GM08714 (cell line): ENCODE results near the gene LENG9.

Experiments used
- H3K4me3 ChIP-seq: fragments of 200-500 bp; sonication (Bioruptor generic); 2 replicates; pipeline ENCODE4 v1.5.1; 2014; ENCODE audit warnings: mild to moderate bottlenecking, low read length, inconsistent platforms
- ZNF274 ChIP-seq: IDR thresholded peaks from 2 replicates; pipeline ENCODE4 v1.6.1; 2012; ENCODE audit warnings: mild to moderate bottlenecking, low read depth, low read length

Gene LENG9

DNA sequence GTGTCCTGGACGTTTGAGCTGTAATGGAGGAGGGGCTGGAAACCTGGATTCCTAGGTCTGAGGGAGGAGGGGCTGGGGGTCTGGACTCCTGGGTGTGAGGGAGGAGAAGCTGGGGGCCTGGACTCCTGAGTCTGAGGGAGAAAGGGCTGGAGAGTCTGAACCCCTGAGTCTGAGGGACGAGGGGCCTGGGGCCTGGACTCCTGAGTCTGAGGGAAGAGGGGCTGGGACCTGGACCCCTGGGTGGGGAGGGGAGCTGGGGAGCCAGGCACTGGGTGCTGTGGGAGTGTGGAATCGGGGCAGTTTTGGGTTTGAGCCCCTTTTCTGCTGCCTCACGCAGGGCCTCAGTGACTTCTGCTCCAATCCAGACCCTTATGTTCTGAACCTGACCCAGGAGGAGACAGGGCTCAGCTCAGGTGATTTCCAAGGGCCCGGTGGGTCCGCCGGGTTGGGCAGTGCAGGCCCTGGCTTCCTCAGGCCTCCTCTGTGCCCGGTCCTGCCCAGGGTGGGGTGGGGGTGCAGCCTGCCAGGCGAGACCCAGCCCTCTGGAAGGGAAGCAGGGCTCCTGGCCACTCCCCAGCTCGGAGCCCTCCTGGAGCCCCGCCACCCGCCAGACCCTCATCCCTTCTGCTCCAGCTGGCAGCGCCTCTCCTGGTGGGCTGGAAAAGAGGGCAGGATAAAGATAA is 33.9 kb downstream of the LENG9 start:
- no peak for TF ChIP-seq ZNF274
- H3K4me3 ChIP-seq, result no peak overlapping the region

DNA sequence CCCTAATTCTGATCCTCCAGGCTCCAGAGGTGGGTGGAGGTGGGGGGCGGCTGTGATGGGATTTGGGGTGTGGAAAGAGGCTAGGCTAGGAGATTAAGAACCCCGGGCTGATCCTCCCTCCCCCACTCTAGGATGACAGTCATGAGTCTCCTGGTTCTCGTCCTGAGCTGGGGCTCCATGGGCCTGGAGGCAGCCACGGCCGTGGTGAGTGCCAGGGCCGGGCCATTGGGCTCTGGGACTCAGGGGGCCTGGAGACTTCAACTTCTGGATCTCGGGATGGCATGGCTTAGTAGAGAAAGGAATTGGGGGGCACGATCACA is 34.4 kb downstream of the LENG9 start:
- no peak overlapping the region for H3K4me3 ChIP-seq
- TF ChIP-seq ZNF274, result no peak

DNA sequence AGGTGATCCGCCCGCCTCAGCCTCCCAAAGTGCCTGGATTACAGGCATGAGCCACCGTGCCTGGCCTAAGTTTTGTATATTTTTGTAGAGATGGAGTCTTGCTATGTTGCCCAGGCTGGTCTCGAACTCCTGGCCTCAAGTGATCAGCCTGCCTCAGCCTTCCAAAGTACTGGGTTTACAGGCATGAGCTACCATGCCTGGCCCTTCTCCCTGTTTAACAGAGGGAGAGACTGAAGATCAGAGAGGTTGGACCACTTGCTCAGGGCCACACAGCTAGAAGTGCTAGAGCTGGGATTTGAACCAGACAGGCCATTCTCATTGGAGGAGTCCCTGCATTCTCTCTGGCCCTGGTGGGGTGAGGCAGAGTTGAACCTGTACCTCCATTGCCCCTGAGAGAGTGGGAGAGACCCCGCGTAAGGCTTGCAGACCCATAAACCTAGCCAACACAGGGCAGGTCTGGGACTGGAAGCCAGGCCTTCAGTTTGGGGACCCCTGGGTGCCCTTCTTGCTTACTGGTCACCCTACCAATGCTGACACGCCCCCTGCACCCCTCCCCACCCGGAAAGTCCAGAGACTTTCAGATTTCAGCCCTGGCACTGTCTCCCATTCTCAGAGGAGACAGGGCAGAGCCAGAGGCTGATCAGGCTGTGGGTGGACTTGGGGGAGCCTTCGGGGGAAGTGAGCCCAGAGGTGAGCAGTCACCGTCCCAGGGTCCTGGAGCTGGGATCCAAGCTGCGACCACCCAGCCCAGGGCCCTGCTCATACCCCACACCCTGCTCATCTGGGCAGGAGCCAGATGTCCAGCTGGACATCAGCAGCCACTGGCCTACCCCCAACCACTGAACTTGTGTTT is 35.0 kb downstream of the LENG9 start:
- TF ChIP-seq ZNF274, result no peak
- H3K4me3 ChIP-seq, result no peak overlapping the region

DNA sequence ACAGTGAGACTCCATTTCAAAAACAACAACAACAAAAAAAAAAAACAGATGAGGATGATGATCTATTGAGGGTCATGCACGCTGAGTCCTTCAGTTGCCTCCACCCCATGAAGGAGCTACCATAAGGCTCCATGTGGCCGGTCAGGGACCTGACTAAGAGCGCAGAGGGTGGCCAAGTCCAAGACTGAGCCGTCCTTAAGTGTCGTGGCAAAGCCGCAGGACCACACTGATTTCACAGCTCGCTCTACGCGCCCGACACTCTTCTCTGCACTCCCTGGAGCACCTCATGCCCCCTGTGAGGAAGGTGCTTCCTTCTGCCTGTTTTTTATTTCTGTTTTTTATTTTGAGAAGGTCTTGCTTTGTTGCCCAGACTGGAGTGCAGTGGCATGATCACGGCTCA is 36.0 kb downstream of the LENG9 start:
- H3K4me3 ChIP-seq, result no peak overlapping the region

DNA sequence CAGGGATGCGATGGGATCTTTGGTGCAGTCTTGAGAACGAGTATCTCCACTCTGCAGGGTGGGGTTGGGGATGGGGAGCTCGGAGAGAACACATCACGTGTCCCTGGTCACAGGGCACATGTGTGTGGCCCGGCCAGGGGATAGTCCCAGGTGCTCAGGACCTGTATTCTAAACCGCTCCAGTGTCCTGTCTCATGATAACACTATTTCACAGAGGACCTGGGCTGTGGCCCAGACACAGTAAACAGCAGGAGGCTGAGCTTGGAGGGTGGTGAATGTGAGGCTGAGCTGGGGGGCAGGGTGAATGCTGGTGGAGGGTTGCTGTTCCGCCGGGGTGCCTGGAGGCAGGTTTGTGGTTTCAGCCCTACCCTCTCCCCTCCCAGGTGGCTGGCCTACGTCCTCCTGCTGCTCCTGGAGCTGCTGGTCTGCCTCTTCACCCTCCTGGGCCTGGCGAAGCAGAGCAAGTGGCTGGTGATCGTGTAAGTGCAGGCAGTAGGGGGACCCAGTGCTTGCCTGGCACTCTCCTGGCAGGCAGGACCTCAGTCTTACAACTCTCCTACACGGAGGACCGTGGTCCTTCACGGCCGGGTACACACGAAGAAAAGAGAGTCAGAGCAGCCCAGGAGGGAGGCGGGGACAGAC is 37.2 kb downstream of the LENG9 start:
- H3K4me3 ChIP-seq, result no peak overlapping the region
- TF ChIP-seq ZNF274, result no peak

More for the DNA sequence above, 36.0 kb downstream of the LENG9 start:
- TF ChIP-seq ZNF274, result no peak

DNA sequence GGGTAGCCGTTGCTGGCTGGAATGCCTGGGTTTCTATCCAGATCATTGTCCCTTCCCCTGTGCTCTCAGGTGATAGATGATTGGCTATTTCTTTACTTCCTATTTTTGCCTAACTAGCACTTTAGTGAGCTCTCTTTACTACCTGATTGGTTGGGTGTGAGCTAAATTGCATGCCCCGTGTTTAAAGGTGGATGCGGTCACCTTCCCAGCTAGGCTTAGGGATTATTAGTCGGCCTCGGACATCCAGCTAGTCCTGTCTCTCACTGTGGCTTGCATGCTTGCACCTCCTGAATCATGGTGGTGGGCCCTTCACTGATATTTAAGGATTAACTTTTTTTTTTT is 38.2 kb downstream of the LENG9 start:
- no peak overlapping the region for H3K4me3 ChIP-seq
- no peak for TF ChIP-seq ZNF274

DNA sequence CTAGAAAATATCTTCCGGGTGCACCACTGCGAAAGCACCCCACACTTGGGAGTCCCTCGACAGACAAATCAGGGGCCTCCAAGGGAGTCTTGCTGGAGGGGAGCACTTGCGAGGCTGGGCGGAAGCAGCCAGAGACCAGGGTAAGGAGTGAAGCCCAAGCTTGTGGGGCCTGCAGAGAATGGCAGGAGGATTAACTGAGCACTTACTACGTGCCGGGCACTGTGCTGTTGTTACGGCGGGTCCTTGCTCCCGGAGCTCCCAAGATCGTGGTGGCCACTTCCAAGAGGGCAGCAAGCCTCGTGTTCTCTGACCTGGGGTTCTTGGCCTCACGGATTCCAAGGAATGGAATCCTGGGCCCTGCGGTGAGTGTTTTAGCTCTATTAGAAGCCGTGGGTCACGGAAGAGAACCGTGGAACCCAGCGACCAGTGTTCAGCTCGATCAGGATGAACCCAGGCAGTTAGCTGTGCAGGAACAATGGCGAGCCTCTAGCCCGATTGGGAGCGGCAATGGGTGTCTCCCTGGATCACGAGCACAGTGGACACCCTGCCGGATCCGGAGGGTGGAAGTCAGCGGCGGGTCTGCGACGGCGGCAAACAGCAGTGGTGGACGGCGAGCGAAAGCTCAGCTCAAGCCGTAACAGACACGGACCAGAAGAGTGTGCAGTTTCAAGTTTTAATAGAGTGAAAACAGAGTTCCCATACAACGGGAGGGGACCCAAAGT is 38.8 kb downstream of the LENG9 start:
- TF ChIP-seq ZNF274, result no peak
- no peak overlapping the region for H3K4me3 ChIP-seq

DNA sequence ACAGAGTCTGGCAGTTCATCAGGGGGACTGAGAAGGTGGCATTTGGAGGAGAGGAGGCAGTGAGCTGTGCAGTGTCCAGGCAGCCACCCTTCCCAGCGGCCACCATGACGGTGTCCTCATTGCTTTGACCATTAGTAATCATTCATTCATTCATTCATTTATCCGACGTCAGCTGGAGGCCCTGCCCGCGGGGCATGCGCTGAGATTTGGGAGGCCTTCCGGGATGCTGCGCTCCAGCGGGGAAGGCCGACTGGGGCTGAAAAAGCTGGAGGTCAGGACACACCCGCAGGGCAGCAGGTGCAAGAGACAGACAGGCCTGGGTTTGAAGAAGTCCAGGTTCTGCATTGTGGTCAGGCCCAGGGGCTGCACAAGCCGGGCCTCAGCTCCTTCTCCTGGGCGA is 39.4 kb downstream of the LENG9 start:
- H3K4me3 ChIP-seq, result no peak overlapping the region
- TF ChIP-seq ZNF274, result no peak

DNA sequence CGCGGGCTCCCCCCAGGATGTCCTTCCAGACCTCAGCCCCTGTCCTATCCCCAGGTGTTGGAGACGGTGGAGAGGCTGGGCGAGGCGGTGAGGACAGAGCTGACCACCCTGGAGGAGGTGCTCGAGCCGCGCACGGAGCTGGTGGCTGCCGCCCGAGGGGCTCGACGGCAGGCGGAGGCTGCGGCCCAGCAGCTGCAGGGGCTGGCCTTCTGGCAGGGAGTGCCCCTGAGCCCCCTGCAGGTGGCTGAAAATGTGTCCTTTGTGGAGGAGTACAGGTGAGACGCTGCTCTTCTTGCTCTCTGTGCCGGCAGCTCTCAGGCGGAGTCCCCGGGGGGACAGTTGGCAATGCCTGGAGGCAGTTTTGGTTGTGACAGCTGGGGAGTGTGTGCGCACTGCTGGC is 41.4 kb downstream of the LENG9 start:
- no peak for TF ChIP-seq ZNF274
- no peak overlapping the region for H3K4me3 ChIP-seq

DNA sequence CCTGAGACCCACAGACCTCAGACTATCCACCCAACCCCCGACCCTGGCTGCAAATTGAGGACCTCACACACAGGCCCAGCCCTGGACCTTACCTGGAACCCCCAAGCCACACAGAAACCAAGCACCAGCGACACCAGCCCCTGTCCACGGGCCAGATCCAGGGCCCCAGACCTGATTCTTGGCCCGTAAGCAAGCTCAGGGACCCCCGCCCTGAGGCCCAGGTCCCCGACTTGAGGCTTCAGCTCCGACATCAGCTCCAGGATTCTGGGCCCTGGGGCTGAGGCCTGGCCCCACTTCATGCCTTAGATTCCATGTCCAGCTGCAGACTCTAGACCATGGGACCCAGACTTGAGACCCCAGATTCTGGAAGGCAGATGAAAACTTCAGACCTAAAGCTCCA is 42.1 kb downstream of the LENG9 start:
- no peak overlapping the region for H3K4me3 ChIP-seq
- TF ChIP-seq ZNF274, result no peak

DNA sequence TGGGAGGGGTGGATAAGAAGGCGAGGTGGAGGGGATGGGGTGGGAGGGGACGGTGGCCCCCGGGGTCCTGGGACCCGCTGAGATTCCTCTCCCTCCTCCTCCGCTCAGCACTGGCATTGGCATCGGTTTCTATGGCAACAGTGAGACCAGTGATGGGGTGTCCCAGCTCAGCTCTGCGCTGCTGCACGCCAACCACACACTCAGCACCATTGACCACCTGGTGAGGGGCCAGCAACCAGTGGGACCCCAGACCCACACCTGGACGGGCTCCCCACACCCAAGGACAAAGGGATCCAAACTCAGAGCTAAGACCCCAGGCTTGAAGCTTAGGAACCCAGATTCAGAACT is 42.4 kb downstream of the LENG9 start:
- TF ChIP-seq ZNF274, result no peak

DNA sequence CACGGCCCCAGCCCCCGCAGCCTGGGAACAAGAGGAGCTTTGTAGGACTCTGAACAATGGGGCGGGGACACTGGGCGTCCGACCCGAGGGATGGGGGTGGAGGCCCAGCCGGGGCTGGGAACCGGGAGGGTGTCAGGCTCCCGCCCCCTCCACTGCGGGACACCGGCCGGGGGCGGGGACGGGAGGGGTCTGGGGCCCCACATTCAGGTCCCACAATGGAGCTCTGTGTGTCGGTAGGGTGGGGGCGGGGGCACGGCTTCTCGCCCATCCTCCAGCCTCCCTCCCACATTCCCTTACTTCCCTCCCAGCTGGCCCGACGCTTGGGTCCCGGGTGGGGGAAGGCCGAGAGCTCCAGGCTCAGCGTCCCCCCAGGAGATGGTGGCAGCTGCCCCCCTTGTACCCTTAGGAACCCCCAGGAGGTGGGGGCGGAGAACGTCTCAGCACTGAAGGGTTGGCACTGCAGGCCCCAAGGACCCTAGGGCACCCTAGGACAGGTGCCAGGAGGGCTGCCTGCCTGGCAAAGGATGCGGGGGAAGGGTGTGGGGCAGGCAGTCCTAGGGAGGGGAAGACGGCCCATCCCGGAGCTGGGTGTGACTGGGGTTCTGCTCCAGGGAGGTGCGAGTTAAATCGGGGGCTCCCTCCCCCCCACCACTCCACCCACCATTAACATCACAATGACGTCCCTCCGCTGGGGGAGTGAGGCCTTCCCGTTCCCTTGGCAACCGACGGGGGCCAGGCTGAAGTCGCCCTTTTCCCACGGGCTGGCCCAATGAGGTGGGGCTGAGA is 43.0 kb downstream of the LENG9 start:
- no peak for TF ChIP-seq ZNF274
- H3K4me3 ChIP-seq, result no peak overlapping the region

More for the DNA sequence above, 42.4 kb downstream of the LENG9 start:
- H3K4me3 ChIP-seq, result no peak overlapping the region

DNA sequence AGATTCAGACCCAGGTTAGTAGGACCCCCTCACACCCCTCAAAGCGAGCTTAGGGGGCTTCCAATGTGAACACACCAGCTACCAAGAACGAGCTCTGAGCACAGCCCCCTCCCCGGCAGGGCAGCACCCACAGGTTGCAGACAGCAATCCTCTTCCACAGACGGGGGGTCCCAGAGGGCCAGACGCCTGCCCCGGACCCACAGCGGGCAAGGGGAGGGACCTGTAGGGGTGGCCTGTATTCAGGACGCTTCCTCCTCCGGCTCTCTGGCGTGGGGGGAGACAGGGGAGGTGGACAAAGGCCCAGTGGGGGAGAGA is 43.6 kb downstream of the LENG9 start:
- H3K4me3 ChIP-seq, result no peak overlapping the region
- no peak for TF ChIP-seq ZNF274
